B cell (primary cell): ENCODE data around the gene BTNL8. TPM values are rescaled to one million over a fixed set of nuclear protein-coding genes. Genes with fewer than 3 reads are reported as not detected.

ENCODE experiments used
- ATAC-seq: fragments of 200-7000 bp; cut with Tn5 transposase; one replicate; pipeline ENCODE4 v1.10.0; 2021; ENCODE audit warnings: low read depth, mild to moderate bottlenecking, moderate number of reproducible peaks, moderate library complexity
- CTCF ChIA-PET: fragments of 350-600 bp; sonication (Branson Sonifier 250); formaldehyde crosslinking; loops from one replicate; lab custom pipeline; 2021; ENCODE audit warnings: antibody characterized with exemption, inconsistent platforms; lab: Charles Lee
- POLR2A ChIA-PET: fragments of 350-600 bp; sonication (Branson Sonifier 250); formaldehyde crosslinking; loops from one replicate; lab custom pipeline; 2021; ENCODE audit warnings: antibody characterized with exemption; lab: Charles Lee
- DNase-seq: peaks from one replicate; pipeline ENCODE4 v3.0.0; 2013
- H2AFZ ChIP-seq: 2 replicates; pipeline ENCODE4 v1.6.1; 2012; ENCODE audit warnings: mild to moderate bottlenecking, low read depth, low read length; ENCODE audit not compliant: insufficient read depth, poor library complexity, severe bottlenecking
- H3K27ac ChIP-seq, 2 donors: 1 replicate in 1 of 2; 2 replicates in 1 of 2; pipeline ENCODE4 v1.5.1; 2012 to 2013; ENCODE audit warnings: low read length in 2 of 2, mild to moderate bottlenecking in 2 of 2, moderate library complexity in 1 of 2
- H3K27me3 ChIP-seq, 4 experiments: fragments of 200-600 bp in 1 of 4; sonication (generic) in 1 of 4; replicated peaks in 1 of 4; 1 replicate in 2 of 4; 2 replicates in 2 of 4; pipeline versions ENCODE4 v1.6.1 to v1.7.0; 2013 to 2016; ENCODE audit warnings: low read length in 3 of 4, mild to moderate bottlenecking in 2 of 4, mixed read lengths in 1 of 4, moderate library complexity in 1 of 4; ENCODE audit not compliant: insufficient read depth in 4 of 4, control insufficient read depth in 3 of 4; ENCODE audit errors: control extremely low read depth in 1 of 4
- H3K36me3 ChIP-seq, 2 experiments: replicated peaks in 1 of 2; 1 replicate in 1 of 2; 2 replicates in 1 of 2; pipeline versions ENCODE4 v1.6.1 to v1.7.1; 2013; ENCODE audit warnings: low read length in 1 of 2; ENCODE audit not compliant: insufficient read depth in 2 of 2, control insufficient read depth in 1 of 2; ENCODE audit errors: control extremely low read depth in 1 of 2, extremely low read depth in 1 of 2
- H3K4me1 ChIP-seq, 2 donors: fragments of 200-600 bp in 1 of 2; sonication (generic) in 1 of 2; 1 replicate in 1 of 2; 2 replicates in 1 of 2; pipeline versions ENCODE4 v1.5.1 to v1.6.1; 2013 to 2017; ENCODE audit warnings: low read length in 2 of 2; ENCODE audit not compliant: control insufficient read depth in 2 of 2, insufficient read depth in 2 of 2
- H3K4me2 ChIP-seq: replicated peaks from 2 replicates; pipeline ENCODE3; 2012; ENCODE audit warnings: mild to moderate bottlenecking, low read depth, low read length; ENCODE audit not compliant: poor library complexity, severe bottlenecking
- H3K4me3 ChIP-seq, 5 experiments: fragments of 200-600 bp in 1 of 5; sonication (generic) in 1 of 5; 1 replicate in 3 of 5; 2 replicates in 2 of 5; pipeline versions ENCODE4 v1.5.1 to v1.7.0; 2011 to 2016; ENCODE audit warnings: low read length in 4 of 5, mild to moderate bottlenecking in 4 of 5, low read depth in 2 of 5, control low read depth in 1 of 5, moderate library complexity in 1 of 5; ENCODE audit not compliant: insufficient read depth in 1 of 5; ENCODE audit errors: control extremely low read depth in 1 of 5, extremely low read depth in 1 of 5
- H3K79me2 ChIP-seq: fragments of 200-600 bp; sonication (generic); one replicate; pipeline ENCODE4 v1.6.0; 2016; ENCODE audit warnings: low read length; ENCODE audit not compliant: control insufficient read depth, insufficient read depth
- H3K9ac ChIP-seq: fragments of 200-600 bp; sonication (generic); 2 replicates; pipeline ENCODE4 v1.6.1; 2017; ENCODE audit warnings: mild to moderate bottlenecking, low read length, moderate library complexity
- H3K9me3 ChIP-seq, 3 donors: one replicate each; pipeline versions ENCODE4 v1.6.1 to v1.7.1; 2013; ENCODE audit warnings: low read length in 2 of 3; ENCODE audit not compliant: control insufficient read depth in 2 of 3, insufficient read depth in 1 of 3; ENCODE audit errors: control extremely low read depth in 1 of 3
- H4K20me1 ChIP-seq: 2 replicates; pipeline ENCODE4 v1.6.0; 2012; ENCODE audit warnings: mild to moderate bottlenecking, low read length; ENCODE audit not compliant: insufficient read depth, control insufficient read depth, poor library complexity, severe bottlenecking
- H3K27ac Mint-ChIP-seq: one replicate; pipeline ENCODE4 v1.8.0; 2021; ENCODE audit warnings: mixed read lengths
- H3K27me3 Mint-ChIP-seq: one replicate; pipeline ENCODE4 v1.8.0; 2021; ENCODE audit warnings: mixed read lengths
- H3K4me1 Mint-ChIP-seq: one replicate; pipeline ENCODE4 v1.8.0; 2021; ENCODE audit warnings: mixed read lengths
- H3K4me3 Mint-ChIP-seq: one replicate; pipeline ENCODE4 v1.8.0; 2021; ENCODE audit warnings: mixed read lengths
- H3K9me3 Mint-ChIP-seq: one replicate; pipeline ENCODE4 v1.8.0; 2022; ENCODE audit warnings: mixed read lengths; ENCODE audit not compliant: insufficient read depth
- CTCF ChIP-seq: fragments of 200-600 bp; IDR thresholded peaks from one replicate; pipeline ENCODE4 v1.8.0; 2022; ENCODE audit warnings: antibody characterized with exemption, mild to moderate bottlenecking
- EZH2 ChIP-seq: IDR thresholded peaks from 2 replicates; pipeline ENCODE4 v1.6.1; 2012; ENCODE audit warnings: borderline replicate concordance, low read depth, mild to moderate bottlenecking, moderate library complexity, low read length; ENCODE audit not compliant: insufficient read depth, poor library complexity, severe bottlenecking
- WGBS: methylation state at CpG from one replicate; pipeline ENCODE4 v1.1.5; 2013; ENCODE audit warnings: missing lambda C conversion rate; ENCODE audit not compliant: insufficient coverage; 5-methylcytosine and 5-hydroxymethylcytosine counted together
- intact Hi-C: fragments of 100-400 bp; cut with micrococcal nuclease; formaldehyde crosslinking; loops from one replicate; pipeline ENCODE4 v1.10.0; 2022
- polyA plus RNA-seq: library from polyadenylated mRNA; depleted of rRNA; stranded (reverse); fragments of >200 nt; gene quantifications from 2 replicates; pipeline ENCODE4 v1.2.3, GENCODE V29; 2012
- total RNA-seq, 2 donors: library from RNA; stranded (reverse); fragments of 120-200 nt in 1 of 2; gene quantifications; 1 replicate in 1 of 2; 2 replicates in 1 of 2; pipeline versions ENCODE4 v1.2.3 to v1.2.4, GENCODE V29; 2013 to 2022

The BTNL8 gene
- total and polyA plus RNA-seq, 2 donors (not counting 1 experiment from before 2014, with no cell fraction given), result not detected

GRCh38 chr5:180975338-180975737, 76.4 kb downstream of the BTNL8 start:
- H3K4me1 ChIP-seq, result peaks cover 12 to 20% of the 10 kb centered on the region in 2 donors
- no peaks in the 10 kb centered on the region for H4K20me1 ChIP-seq
- TF ChIP-seq CTCF (no peak), EZH2 (no peak)
- ChIA-PET POLR2A (interaction anchor here (0.6 kb wide), 1 partner anchor 165 kb away, joined by 3 read pairs; no protein-coding TSS in a partner anchor), CTCF (interaction anchor here (1.0 to 1.6 kb wide), 2 partner anchors 77 to 107 kb away, joined by 4 to 5 read pairs; no protein-coding TSS in a partner anchor)
- 30% methylated on average over 2 of the region's 2 CpGs for WGBS
- peak; percentile 80 for DNase-seq
- H3K4me2 ChIP-seq, result peak overlapping the region; percentile 38
- peak overlapping the region; percentile 28 for H2AFZ ChIP-seq
- Mint-ChIP-seq H3K9me3 (no peaks in the 10 kb centered on the region), H3K27ac (peak overlapping the region; percentile 66), H3K4me3 (peak overlapping the region; percentile 18), H3K4me1 (peaks cover 36% of the 10 kb centered on the region), H3K27me3 (no peaks in the 10 kb centered on the region)
- H3K9ac ChIP-seq, result no peak overlapping the region
- intact Hi-C loops, result loop anchor here (1.0 to 5.0 kb wide), 2 partner anchors 76 to 113 kb away; partner anchors contain the start of gene ZFP62
- no peaks in the 10 kb centered on the region for H3K79me2 ChIP-seq
- no peaks in the 10 kb centered on the region for H3K36me3 ChIP-seq
- no peak overlapping the region for H3K4me3 ChIP-seq
- H3K9me3 ChIP-seq, result no peaks in the 10 kb centered on the region
- peak overlapping the region; percentile 71 to 83 for H3K27ac ChIP-seq
- ATAC-seq, result peak; percentile 99
- no peaks in the 10 kb centered on the region for H3K27me3 ChIP-seq

GRCh38 chr5:180976518-180976917, 77.6 kb downstream of the BTNL8 start:
- no peaks in the 10 kb centered on the region for H3K9me3 ChIP-seq
- H3K4me2 ChIP-seq, result no peak overlapping the region
- no peaks in the 10 kb centered on the region for H4K20me1 ChIP-seq
- peaks cover 5% of the 10 kb centered on the region for H3K27me3 Mint-ChIP-seq
- H3K4me3 ChIP-seq, result no peak overlapping the region
- peaks cover 12 to 20% of the 10 kb centered on the region in 2 donors for H3K4me1 ChIP-seq
- H3K79me2 ChIP-seq, result no peaks in the 10 kb centered on the region
- POLR2A ChIA-PET, result interaction anchor here (0.7 kb wide), 2 partner anchors 72 to 103 kb away, joined by 3 to 7 read pairs; no protein-coding TSS in a partner anchor
- CTCF ChIA-PET, result interaction anchor here (1.4 to 1.6 kb wide), 2 partner anchors 72 to 108 kb away, joined by 3 to 5 read pairs; no protein-coding TSS in a partner anchor
- TF ChIP-seq CTCF (no peak), EZH2 (no peak)
- DNase-seq (peak; percentile 23), ATAC-seq (no peak)
- peak overlapping the region; percentile 16 for H2AFZ ChIP-seq
- peak overlapping the region; percentile 67 for H3K4me3 Mint-ChIP-seq
- intact Hi-C loops, result loop anchor here (5.0 kb wide), 1 partner anchor 114 kb away; the partner anchor contains the start of gene ZFP62
- peak overlapping the region; percentile 66 for H3K27ac Mint-ChIP-seq
- peaks cover 36% of the 10 kb centered on the region for H3K4me1 Mint-ChIP-seq
- H3K36me3 ChIP-seq, result no peaks in the 10 kb centered on the region
- H3K27me3 ChIP-seq, result no peaks in the 10 kb centered on the region
- no peaks in the 10 kb centered on the region for H3K9me3 Mint-ChIP-seq
- peak overlapping the region; percentile 71 to 83 for H3K27ac ChIP-seq
- no peak overlapping the region for H3K9ac ChIP-seq
- WGBS, result 64% methylated on average over 2 of the region's 6 CpGs
